Glutamatergic neuron (in vitro differentiated cells): ENCODE data around the gene ACSS2. TPM values are rescaled to one million over a fixed set of nuclear protein-coding genes. Genes with fewer than 3 reads are reported as not detected.

Source experiments
- DNase-seq: peaks from one replicate; pipeline ENCODE4 v3.0.0; 2022
- H3K27ac Mint-ChIP-seq: one replicate; pipeline ENCODE4 v1.8.0; 2020; ENCODE audit warnings: mild to moderate bottlenecking, mixed read lengths, inconsistent platforms; ENCODE audit not compliant: unreplicated experiment
- H3K27me3 Mint-ChIP-seq: one replicate; pipeline ENCODE4 v1.8.0; 2020; ENCODE audit warnings: mild to moderate bottlenecking, moderate library complexity, mixed read lengths, inconsistent platforms; ENCODE audit not compliant: unreplicated experiment
- H3K36me3 Mint-ChIP-seq: one replicate; pipeline ENCODE4 v1.8.0; 2020; ENCODE audit warnings: mild to moderate bottlenecking, mixed read lengths, inconsistent platforms; ENCODE audit not compliant: unreplicated experiment
- H3K4me1 Mint-ChIP-seq: one replicate; pipeline ENCODE4 v1.8.0; 2020; ENCODE audit warnings: mild to moderate bottlenecking, low read depth, mixed read lengths, inconsistent platforms; ENCODE audit not compliant: unreplicated experiment
- H3K4me3 Mint-ChIP-seq: one replicate; pipeline ENCODE4 v1.8.0; 2020; ENCODE audit warnings: mild to moderate bottlenecking, mixed read lengths, inconsistent platforms; ENCODE audit not compliant: unreplicated experiment
- H3K9me3 Mint-ChIP-seq: one replicate; pipeline ENCODE4 v1.8.0; 2020; ENCODE audit warnings: mild to moderate bottlenecking, moderate library complexity, mixed read lengths, inconsistent platforms; ENCODE audit not compliant: unreplicated experiment
- total RNA-seq: library from RNA; stranded (reverse); fragmentation: NEBNext Ultra II Directional; extraction: Animal tissue kit (Norgen Biotek cat#: 25700); gene quantifications from one replicate; pipeline ENCODE4 v1.2.1, GENCODE V29; 2021; ENCODE audit not compliant: unreplicated experiment
- TF ChIP-seq, protein P1 (sequence below): fragments of 200-600 bp; sonication (generic); IDR thresholded peaks from one replicate; pipeline ENCODE4 v1.5.0; 2021; ENCODE audit not compliant: partially characterized antibody, unreplicated experiment

Gene ACSS2
- total RNA-seq, 1 donor from 2014 or later, result 53.3 TPM

DNA sequence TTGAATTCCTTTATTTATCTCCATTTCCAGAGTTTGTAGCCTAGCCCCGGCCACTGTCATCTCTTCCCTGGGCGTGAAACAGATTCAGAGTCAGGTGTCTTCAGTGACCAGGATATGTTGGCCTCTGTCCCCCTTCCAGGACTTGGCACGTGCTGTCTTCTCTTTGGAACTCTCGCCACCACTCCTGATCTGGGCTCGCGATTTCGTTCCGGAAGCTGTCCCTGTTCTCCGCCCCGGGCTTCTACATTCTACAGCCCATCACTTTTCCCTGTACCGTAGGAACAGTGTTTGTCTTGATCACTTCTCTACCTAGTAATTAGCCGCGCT is 78.5 kb downstream of the ACSS2 start:
- Mint-ChIP-seq H3K27me3 (peaks cover 11% of the 10 kb centered on the region), H3K4me3 (peak overlapping the region; percentile 99), H3K36me3 (no peaks in the 10 kb centered on the region), H3K9me3 (peaks cover 8% of the 10 kb centered on the region), H3K27ac (peak overlapping the region; percentile 98), H3K4me1 (peaks cover 15% of the 10 kb centered on the region)
- no peak for DNase-seq
- TF ChIP-seq, protein P1, sequence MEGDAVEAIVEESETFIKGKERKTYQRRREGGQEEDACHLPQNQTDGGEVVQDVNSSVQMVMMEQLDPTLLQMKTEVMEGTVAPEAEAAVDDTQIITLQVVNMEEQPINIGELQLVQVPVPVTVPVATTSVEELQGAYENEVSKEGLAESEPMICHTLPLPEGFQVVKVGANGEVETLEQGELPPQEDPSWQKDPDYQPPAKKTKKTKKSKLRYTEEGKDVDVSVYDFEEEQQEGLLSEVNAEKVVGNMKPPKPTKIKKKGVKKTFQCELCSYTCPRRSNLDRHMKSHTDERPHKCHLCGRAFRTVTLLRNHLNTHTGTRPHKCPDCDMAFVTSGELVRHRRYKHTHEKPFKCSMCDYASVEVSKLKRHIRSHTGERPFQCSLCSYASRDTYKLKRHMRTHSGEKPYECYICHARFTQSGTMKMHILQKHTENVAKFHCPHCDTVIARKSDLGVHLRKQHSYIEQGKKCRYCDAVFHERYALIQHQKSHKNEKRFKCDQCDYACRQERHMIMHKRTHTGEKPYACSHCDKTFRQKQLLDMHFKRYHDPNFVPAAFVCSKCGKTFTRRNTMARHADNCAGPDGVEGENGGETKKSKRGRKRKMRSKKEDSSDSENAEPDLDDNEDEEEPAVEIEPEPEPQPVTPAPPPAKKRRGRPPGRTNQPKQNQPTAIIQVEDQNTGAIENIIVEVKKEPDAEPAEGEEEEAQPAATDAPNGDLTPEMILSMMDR, result no peak

GRCh38 chr20:34955231-34956040 is 79.0 kb downstream of the ACSS2 start, which contains the start of the genes GSS and MYH7B:
Gene GSS (minus strand): TSS chr20:34955806. CDS start chr20:34951852, 3,954 bp downstream.
Gene MYH7B (plus strand): TSS chr20:34955868. CDS start chr20:34978006, 22,138 bp downstream.
- H3K36me3 Mint-ChIP-seq, result no peaks in the 10 kb centered on the region
- peak; percentile 100 for DNase-seq
- peak within 1 kb of the TSS; percentile 99 for H3K4me3 Mint-ChIP-seq
- H3K9me3 Mint-ChIP-seq, result peaks cover 8% of the 10 kb centered on the region
- H3K27me3 Mint-ChIP-seq, result peaks cover 11% of the 10 kb centered on the region
- TF ChIP-seq, protein P1, result no peak
- H3K4me1 Mint-ChIP-seq, result peaks cover 15% of the 10 kb centered on the region
- H3K27ac Mint-ChIP-seq, result peak within 1 kb of the TSS; percentile 98

GRCh38 chr20:34956041-34956458 is 79.6 kb downstream of the ACSS2 start:
- H3K4me3 Mint-ChIP-seq, result peak overlapping the region; percentile 99
- TF ChIP-seq, protein P1, result no peak
- peak overlapping the region; percentile 98 for H3K27ac Mint-ChIP-seq
- H3K36me3 Mint-ChIP-seq, result no peaks in the 10 kb centered on the region
- H3K27me3 Mint-ChIP-seq, result peaks cover 12% of the 10 kb centered on the region
- no peak for DNase-seq
- H3K9me3 Mint-ChIP-seq, result peaks cover 8% of the 10 kb centered on the region
- H3K4me1 Mint-ChIP-seq, result peaks cover 15% of the 10 kb centered on the region

DNA sequence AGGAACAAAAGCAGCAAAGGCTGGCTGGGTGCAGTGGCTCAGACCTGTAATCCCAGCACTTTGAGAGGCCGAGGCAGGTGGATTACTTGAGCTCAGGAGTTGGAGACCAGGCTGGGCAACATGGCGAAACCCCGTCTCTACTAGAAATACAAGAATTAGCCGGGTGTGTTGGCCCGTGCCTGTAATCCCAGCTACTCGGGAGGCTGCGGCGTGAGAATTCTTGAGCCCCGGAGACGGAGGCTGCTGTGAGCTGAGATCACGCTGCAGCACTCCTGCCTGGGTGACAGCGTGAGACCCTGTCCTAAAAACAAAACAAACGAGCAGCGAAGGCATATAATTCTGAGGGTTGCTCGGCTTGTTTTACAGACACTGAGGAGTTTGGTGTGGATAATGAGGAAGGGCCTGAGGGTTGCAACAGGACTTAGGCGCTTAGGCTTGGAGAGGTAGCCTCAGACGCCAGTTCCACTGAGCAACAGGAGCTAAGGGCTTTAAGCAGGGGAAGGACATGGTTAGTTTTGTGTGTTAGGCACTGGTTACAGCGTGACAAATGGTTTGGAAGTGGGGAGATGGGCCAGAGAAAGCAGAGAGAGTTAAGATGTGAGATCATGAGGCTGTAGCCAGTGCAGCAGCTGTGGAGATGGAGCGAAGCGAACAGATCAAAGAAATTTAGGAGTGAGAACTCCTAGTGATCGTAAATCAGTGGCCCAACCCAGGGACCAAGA is 80.5 kb downstream of the ACSS2 start:
- peak overlapping the region; percentile 99 for H3K4me3 Mint-ChIP-seq
- H3K27ac Mint-ChIP-seq, result peak overlapping the region; percentile 98
- peaks cover 8% of the 10 kb centered on the region for H3K9me3 Mint-ChIP-seq
- peaks cover 15% of the 10 kb centered on the region for H3K4me1 Mint-ChIP-seq
- peaks cover 12% of the 10 kb centered on the region for H3K27me3 Mint-ChIP-seq
- no peak for DNase-seq
- TF ChIP-seq, protein P1, result no peak
- H3K36me3 Mint-ChIP-seq, result no peaks in the 10 kb centered on the region
